Ecto neural progenitor cell (in vitro differentiated cells): ENCODE data around the gene CHRNA4.
"Not testable (repeated sequence)": the region's sequence is repeated elsewhere in the genome, so short reads cannot be mapped to it uniquely, and the experiment has no call there.

Source experiments
- DNase-seq: peaks from one replicate; pipeline ENCODE4 v3.0.0-alpha.2; 2018; ENCODE audit warnings: low spot score

CHRNA4 gene

DNA sequence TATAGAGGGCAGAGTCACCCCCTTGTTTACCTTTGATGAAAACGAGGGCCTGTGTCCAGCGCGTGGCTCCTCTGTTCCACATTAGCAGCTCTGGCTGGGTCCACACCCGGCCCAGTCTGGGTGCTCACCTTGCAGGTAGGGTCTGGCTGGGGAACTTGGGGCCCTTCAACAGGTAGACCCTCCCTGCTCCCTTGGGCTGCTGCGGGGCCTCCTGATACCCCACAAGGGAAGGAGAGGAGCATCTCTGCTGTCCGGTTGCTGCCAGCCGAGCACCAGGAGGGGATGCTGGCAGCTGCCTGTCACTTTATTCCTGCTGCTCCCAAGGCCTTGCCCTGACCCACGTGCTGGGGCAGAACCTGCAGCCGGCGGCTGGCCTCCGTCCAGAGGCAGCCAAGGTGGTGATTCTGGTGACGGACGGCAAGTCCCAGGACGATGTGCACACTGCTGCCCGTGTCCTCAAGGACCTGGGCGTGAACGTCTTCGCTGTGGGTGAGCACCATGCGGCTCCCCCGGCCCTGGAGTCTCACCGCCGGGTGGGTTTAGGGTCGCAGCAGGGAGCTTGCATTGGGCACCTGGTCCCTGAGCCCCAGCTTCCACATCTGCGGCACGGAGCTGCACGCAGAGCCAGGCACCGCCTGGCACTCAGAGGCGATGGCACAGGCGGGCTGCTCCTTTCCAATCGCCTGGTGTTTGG lies 52.8 kb downstream of the CHRNA4 start:
- no peak for DNase-seq

DNA sequence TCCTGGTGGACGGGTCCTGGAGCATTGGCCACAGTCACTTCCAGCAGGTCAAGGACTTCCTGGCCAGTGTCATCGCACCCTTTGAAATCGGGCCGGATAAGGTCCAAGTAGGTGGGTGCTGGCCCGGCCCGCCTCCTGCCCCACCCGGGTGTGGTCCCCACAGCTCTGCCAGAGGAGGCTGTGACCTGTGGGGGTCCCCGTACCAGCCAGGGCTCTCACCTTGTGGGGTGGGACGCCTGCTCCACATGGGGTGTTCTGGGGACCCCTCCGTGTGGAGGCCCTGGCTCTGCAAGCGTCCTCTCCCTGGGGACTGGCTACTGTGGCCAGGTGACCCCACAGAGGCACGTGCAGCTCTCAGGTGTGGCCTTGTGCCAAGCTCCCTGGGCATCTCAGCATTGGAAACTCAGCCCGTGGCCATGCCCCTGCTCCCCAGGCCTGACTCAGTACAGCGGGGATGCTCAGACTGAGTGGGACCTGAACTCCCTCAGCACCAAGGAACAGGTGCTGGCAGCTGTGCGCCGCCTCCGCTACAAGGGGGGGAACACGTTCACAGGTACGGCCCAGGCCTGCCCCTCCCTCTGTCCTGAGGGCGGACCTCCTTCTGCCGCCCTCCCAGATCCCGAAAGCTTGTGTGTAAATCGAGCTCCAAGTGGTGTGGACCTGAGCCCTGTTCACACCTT lies 53.5 kb downstream of the CHRNA4 start:
- DNase-seq: no peak

DNA sequence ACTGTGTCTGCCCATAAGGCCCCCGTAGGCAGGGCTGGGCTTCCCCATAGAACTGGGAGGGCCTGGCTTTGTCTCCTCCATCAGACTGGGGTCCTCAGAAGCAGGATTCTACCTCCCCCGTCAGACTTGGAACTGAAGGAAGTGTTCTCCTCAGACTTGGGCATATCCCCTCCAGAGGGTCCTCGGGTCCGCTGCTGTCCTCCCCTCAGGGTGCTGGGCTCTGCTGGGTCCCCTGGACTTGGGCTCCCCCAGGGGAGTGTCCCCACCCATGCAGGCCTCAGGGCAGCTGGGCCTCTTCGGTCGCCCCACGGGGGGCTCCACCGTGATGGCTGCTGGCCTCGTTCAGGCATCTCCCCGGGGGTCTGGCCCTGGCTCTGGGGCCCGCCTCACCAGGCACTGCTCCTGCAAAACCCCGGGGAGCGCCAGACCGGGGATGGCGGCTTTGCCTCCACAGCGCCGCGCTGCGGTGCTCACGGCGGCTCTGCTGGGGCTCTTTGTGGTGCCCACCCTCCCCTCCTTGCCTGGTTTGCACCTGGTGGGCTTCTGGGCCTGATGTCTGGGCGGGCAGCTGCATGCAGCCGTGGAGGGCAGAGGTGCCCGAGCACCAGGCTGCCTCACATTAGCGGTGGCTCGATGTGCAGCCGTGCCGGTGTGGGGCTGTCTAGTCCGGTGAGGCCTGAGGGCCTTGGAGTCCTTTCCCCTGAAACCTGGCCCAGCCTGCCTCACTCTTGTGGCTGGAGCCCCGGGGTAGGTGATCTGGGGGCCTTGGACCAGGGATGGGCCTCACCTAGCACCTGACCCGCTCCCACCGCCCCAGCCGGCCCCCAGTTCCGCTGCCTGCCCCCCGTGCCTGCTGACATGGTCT lies 54.2 kb downstream of the CHRNA4 start:
- no peak for DNase-seq

DNA sequence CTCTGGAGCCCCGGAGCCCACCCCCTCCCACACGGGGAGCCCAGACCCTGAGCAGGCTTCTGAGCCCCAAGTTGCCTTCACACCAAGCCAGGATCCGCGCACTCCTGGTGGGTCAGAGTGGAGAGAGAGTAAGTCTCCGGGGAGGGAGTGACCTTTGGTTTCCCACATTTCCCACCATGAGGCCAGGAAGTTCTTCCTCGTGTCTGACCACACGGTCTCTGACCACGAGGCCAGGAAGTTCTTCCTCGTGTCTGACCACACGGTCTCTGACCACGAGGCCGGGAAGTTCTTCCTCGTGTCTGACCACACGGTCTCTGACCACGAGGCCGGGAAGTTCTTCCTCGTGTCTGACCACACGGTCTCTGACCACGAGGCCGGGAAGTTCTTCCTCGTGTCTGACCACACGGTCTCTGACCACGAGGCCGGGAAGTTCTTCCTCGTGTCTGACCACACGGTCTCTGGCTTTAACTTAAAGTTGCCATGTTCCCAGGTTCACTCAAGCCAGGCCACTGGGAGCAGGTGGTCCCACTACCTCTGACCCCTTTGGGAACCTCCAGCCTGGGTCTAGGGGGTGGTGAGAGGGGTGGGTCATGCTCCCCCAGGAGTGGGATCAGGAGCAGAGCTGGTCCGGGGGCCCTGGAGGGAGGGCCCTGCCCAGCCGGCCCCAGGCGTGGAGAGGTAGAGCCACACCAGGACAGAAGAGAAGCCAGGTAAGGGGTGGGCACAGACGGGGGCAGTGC lies 55.0 kb downstream of the CHRNA4 start:
- DNase-seq: not testable (repeated sequence)

DNA sequence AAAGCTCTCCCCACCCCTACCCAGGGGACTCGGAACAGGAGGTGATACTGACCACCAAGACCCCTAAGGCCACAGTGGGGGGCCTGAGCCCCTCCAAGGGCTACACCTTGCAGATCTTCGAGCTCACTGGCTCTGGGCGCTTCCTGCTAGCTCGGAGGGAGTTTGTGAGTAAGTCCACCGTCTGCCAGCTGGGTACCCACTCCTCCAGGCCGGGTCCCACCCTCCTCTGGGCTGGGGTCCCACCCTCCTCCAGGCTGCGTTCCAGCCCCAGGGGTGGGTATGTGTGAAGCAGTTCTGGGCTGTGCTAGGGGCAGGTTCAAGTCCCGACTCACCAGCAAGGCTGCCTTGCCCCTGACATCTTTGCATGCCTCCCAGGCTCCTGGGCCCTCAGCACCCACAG lies 55.8 kb downstream of the CHRNA4 start:
- DNase-seq: no peak

DNA sequence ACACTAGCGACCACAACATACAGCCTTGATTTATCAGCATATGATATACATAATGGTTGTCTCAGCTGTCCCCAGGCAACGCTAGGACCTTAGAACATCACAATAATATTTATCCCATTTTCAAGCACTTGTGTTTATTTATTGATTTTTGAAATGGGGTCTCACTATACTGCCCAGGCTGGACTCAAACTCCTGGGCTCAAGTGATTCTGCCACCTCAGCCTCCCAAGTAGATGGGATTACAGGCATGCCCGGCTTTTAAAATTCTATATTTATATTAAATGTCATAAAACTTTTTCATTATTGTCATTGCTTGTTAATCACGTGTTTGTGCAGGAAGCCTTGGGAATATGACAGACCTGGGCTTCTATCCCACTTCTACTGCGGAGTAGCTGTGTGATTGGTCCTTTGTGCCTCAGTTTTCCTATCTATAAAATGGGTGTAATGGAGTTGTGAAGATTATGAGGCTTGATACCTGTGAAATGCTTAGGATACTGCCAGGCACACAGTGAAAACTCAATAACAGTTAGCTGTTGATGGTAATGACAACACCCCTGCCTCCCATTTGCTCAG lies 58.0 kb downstream of the CHRNA4 start:
- no peak for DNase-seq

DNA sequence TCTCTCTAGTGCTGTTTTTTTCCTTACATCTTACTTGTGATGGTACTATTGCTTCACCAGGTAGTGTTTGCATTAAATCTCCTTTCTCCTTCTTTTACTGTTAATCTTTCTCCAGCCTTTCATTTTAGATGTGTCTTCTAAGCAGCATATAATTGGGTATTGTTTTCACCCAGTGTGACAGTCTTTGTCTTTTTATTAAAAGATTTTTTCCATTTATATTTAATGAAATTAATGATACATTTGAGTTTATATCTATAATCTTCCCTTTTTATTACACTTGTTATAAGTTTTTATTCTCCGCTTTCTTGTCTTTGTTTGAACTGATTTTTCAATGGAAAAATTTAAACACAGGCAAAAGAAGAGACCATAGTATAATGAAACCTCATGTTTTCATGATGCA lies 59.5 kb downstream of the CHRNA4 start:
- DNase-seq: no peak

DNA sequence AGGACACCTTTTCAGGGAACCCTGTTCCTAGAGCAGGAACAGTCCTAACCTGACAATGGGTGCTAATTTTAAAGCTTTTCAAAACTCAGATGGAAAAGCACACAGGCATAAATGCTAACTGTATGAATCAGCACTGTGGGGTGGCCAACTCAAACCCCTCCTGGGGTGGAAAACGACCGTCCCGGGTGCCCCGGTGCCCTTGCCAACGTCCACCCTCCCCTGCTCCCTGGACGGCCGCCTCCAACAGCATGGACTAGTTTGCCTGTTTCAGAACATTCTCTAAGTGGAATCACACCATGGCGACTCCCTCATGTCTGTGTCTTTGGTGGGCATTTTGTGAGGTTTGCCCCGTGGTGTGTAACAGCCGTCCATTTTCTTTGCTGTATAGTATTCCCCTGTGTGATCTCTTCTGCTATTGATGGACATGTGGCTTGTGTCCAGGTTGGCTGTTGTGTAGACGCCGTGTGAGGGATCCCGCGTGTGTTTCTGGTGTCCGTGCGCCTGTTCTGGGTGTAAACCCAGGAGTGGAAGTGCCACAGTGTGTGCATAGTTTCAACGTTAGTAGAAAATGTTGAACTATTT lies 62.3 kb downstream of the CHRNA4 start:
- DNase-seq: no peak

DNA sequence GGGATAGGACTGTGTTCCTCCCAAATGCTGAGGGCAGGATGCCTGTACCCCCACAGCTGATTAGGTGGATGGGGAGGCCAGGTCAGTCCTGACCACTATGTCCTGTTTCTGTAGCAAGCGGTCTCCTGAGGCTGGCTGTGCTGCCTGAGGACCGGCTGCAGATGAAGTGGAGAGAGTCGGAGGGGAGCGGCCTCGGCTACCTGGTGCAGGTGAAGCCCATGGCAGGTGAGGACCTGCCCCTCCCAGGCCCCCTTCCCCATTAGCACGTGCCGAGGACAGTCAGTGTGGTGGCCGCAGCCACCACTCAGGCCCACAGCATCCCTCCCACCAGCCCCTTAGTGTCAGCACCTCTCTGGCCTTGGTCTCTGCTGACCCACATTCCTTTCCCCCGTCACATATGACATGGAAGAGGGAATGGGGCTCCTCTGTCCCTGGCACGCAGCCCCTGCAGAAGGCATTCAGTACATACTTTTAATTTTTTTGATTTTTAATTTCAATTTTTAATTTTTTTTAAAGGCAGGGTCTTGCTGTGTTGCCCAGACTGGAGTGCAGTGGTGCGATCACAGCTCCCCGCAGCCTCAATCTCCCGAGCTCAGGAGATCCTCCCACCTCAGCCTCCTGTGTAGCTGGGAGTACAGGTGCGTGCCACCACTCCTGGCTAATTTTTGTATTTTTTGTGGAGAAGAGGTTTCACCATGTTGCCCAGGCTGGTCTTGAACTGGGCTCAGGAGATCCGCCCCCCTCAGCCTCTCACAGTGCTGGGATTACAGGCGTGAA lies 63.2 kb downstream of the CHRNA4 start:
- DNase-seq: no peak

DNA sequence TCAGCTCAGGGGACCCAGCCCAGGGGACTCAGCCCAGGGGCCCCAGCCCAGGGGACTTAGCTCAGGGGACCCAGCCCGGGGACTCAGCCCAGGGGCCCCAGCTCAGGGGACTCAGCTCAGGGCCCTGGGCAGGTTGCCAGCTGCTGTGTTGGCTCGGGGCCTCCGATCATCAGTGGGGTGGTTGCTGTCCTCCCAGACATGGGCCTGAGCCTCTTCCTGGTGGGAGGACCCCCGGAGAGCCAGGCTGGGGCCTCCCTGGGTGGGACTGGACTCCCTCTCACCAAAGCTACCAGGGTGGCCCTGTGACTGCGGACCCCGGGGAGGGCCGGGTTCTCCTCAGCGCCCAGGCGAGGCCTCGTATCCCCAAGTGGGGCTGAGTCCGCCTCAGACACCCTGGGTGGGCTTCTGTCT lies 63.8 kb downstream of the CHRNA4 start:
- no peak for DNase-seq

DNA sequence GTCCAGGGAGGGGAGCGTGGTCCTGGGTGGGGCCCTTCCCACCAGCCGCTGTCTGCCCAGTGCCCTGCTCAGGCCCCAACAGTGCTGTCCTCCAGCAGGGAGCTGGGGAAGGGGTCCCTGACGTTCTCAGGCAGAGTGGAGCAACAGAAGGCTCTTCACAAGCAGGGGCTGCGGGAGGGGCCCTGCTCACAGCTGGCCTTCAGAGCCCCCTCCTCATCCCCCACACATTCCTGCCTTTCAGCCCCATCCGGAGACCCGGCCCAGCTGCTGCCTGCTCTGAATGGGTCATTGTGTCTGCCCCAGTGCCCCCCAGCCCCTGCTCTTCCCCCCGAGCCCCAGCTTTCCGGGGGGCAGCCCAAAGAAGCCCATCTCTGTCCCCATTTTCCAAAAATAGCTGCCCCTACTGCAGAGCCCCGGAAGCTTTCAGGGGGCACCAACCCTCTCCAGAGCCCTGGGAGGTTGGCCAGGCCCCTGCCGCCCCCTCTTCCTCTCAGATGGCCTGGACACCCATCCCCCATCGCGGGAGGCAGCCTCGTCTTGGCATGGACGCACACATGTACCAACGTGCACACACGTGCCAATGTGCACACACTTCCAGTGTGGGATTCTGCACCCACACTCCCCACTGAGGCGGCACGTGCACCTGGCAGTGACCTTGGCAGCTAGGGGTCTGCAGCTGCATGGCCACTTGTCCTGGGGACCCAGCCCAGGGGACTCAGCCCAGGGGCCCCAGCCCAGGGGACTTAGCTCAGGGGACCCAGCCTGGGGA lies 64.4 kb downstream of the CHRNA4 start:
- DNase-seq: no peak

DNA sequence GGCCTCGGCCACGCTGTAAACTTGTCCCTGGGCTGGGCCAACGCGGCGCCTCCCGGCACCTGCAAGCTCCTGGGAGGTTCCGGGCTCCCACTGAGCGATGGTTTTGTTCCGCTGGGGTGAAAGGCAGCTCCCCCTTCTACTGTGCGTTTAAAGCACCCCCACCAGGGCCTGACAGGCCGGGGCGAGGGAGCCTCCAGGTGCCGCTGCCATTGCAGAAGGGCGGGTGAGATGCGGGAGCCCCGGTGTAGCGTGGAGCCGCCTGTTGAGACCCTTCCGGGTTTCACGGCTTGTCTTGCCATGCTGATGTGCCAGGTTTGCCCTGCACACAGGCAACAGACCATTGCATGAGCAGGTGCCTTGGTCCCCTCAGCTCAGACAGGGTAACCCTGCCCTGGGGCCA lies 65.3 kb downstream of the CHRNA4 start:
- no peak for DNase-seq

DNA sequence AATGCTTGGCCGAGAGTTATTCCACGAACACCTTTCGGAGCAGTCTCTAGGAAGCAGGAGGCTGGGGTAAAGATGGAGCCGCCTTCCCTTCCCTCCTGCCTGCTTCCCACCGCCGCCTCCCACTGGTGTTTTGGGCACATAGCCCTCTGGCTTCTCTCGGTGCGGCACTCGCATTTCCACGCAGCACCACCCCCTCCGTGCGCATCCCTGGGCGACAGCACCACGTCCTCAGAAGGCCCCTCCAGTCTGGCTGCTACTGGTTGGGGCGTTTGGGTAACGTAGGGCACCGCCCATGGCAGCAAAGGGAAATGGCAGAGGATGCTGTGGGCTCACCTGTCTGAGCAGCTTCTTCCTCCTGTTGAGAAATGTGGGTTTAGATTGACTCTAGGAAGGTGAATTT lies 65.7 kb downstream of the CHRNA4 start:
- DNase-seq: no peak

DNA sequence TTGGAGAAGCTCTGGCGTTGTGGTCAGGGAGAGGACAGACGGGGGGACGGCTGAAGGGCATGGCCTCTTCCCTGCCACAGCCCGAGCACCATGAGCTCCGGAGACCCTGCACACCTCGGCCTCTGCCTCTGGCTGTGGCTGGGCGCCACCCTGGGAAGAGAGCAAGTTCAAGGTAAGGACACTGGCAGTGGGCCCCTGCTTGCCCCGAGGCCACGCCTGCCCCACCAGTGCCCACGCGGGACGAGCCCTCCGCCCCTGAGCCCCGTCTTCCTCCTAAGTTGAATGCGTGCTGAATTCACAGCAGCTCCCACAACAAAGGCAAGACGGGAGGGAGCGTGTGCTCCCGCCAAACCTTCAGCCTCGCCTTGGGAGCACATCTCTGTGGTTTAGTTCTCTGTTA lies 66.1 kb downstream of the CHRNA4 start:
- DNase-seq: no peak

DNA sequence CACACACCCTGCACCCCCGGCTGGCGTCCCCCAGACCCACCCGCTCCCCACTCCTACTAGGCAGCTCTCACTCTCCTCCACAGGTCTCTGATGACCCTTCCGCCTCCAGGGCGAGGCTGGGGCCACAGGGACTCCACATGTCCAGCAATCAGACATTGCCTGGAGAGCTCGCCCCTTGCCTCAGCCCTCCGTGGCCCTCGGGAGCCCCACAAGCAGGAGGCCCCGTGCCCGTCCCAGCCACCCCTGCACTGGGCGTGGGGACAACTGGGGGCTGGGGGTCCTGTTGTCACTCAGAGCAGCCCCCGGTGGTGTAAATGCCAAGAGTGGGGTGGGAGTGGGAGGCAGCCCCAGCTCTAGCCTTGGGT lies 66.6 kb downstream of the CHRNA4 start:
- DNase-seq: no peak

DNA sequence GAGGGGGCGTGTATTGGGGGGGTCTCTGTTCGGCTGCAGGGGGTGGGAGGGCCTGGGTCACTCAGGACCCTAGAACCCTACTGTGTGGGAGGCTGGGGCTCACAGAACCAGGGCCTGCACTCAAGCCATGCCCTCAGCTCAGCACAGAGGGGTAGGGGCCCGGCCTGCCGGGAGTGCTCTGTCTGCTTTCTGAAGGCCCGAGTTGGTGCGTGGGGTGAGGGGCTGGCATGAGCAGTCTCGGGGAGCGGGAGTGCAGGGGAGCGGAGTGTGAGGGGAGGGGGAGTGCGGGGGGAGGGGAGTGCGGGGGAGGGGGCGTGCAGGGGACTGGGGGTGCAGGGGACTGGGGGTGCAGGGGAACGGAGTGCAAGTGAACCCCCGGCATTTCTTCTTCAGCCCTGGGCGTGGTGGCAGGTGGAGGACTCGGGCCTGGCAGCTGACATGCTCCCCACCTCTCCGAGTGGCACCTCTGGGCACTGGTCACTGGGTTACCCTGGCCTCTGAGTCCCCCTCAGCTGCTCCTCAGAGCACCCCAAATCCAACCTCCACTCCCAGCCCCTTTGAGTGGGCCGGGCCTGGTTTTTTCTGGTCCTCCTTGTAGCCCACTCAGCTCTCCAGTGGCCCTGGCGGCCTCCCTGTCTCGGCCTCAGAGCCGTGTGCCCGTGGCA lies 67.1 kb downstream of the CHRNA4 start:
- DNase-seq: no peak

DNA sequence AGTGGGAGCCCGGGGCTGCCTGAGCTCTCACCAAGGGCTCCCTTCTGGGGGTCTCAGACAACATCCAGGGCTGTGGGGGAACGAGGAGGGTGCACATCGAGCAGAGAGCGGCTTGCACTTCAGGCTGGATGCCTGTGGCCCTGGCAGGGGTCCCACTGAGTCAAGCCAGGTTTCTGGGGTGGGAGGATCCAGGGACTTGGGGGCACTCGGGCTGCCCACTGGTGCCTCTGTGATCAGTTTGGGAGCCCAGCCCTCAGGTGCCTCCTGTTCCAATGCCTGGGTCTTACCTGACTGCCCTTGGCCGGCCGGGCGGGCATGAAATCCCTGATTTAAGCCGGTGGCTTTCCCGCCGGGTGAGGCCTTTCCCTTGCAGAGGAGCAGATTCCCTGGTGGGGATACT lies 67.7 kb downstream of the CHRNA4 start:
- no peak for DNase-seq
